ENCODE results near the gene GCLC. TPM values are rescaled to one million over a fixed set of nuclear protein-coding genes. Genes with fewer than 3 reads are reported as not detected.

The GCLC gene
- total and polyA plus RNA-seq, 10 donors, result 9.2 to 132 (median 60.4) TPM

DNA sequence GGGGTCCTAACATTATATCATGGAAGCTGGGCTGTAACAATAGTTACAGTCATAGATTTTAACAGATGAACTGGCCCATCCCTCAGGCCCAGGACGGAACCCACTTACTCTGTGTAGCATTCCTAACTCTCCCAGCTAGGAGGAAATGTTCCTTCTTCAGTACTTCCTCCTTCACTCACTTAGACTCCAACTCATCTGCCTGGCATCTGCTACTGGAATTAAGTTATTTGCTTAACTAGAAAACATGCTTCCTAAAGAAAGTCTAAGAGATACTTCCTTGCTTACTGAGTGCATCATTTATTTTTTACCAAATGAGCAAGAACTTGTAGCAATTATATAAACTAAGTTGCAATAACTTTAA lies 20.5 kb downstream of the GCLC start:
- Histone ChIP-seq H3K9me3 (no peaks in the 10 kb centered on the region), H3K4me3 (no peak overlapping the region), H3K36me3 (peaks cover 0 to 27% (median 14%) of the 10 kb centered on the region in 6 donors), H3K27me3 (replicated peaks in 1 of 7) (no peaks in the 10 kb centered on the region), H3K4me1 (peaks cover 0 to 34% (median 4%) of the 10 kb centered on the region in 6 donors), H3K27ac (no peak overlapping the region)
- intact Hi-C loops (cut with DNase I; ENCODE audit: low total_unique reads), result no loop called here
- TF ChIP-seq POLR2A (IDR thresholded peaks at IDR 0.05) (no peak), POLR2AphosphoS5 (IDR thresholded peaks at IDR 0.05) (no peak)
- TF ChIP-seq, protein P1, sequence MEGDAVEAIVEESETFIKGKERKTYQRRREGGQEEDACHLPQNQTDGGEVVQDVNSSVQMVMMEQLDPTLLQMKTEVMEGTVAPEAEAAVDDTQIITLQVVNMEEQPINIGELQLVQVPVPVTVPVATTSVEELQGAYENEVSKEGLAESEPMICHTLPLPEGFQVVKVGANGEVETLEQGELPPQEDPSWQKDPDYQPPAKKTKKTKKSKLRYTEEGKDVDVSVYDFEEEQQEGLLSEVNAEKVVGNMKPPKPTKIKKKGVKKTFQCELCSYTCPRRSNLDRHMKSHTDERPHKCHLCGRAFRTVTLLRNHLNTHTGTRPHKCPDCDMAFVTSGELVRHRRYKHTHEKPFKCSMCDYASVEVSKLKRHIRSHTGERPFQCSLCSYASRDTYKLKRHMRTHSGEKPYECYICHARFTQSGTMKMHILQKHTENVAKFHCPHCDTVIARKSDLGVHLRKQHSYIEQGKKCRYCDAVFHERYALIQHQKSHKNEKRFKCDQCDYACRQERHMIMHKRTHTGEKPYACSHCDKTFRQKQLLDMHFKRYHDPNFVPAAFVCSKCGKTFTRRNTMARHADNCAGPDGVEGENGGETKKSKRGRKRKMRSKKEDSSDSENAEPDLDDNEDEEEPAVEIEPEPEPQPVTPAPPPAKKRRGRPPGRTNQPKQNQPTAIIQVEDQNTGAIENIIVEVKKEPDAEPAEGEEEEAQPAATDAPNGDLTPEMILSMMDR (IDR thresholded peaks at IDR 0.05 in 8 of 11, conservative IDR thresholded peaks at IDR 0.05 in 3 of 11), result no peak
- DNase-seq, result no peak
- 47 to 63% (median 61%) methylated on average over 1 of the region's 1 CpG for WGBS, 5 donors

DNA sequence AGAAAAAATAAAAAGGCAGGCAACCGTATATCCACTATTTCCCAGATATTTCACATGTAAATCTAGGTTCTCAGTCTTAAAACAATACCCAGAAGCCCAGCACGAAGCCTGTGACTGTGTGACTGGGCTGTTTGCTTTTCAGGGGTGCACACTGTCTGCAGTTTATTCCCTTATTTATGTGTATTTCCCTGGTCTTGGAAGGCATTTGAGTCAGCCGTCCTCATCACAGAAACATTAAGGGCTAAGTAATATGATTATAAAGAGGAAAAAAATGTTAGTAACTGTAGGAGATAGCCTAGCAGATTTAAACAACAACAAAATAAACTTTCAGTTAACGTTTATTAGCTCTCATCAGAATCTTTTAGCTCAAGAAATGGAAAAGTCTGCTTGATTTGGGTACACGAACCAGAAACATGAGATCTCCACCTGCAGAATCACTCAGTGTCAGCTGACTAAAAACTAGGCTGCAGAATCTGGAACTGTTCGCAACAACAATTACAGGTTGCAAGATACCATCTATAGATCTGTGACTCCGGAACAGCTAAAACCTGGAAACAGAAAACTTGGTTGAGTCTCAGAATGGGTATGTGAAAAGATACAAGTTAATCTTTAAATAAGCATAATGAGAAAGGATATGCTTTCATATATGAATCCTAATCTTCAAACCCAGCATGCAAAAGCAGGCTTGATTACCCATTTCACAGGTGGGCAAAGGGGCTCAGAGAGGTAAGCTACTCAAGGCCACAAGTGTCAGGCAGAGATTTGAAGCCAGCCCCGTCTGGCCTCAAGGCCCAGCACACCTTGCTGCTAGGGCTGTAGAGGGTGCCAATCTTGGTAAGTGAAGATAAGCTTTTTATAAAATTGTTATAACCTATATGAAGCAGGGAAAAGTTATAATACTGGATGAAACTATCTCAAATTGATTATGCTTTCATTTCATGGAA lies 21.1 kb downstream of the GCLC start:
- Histone ChIP-seq H3K27ac (no peak overlapping the region), H3K4me3 (no peak overlapping the region), H3K27me3 (replicated peaks in 1 of 7) (no peaks in the 10 kb centered on the region), H3K36me3 (peaks cover 0 to 33% (median 15%) of the 10 kb centered on the region in 6 donors), H3K9me3 (no peaks in the 10 kb centered on the region), H3K4me1 (peaks cover 0 to 34% (median 4%) of the 10 kb centered on the region in 6 donors)
- 84 to 92% (median 88%) methylated on average over 8 of the region's 8 CpGs for WGBS, 5 donors
- TF ChIP-seq POLR2A (IDR thresholded peaks at IDR 0.05), result no peak
- TF ChIP-seq POLR2AphosphoS5 (IDR thresholded peaks at IDR 0.05), result no peak
- TF ChIP-seq, protein P1 (IDR thresholded peaks at IDR 0.05 in 8 of 11, conservative IDR thresholded peaks at IDR 0.05 in 3 of 11), result no peak
- no peak for DNase-seq
- intact Hi-C loops (cut with DNase I; ENCODE audit: low total_unique reads), result no loop called here

DNA sequence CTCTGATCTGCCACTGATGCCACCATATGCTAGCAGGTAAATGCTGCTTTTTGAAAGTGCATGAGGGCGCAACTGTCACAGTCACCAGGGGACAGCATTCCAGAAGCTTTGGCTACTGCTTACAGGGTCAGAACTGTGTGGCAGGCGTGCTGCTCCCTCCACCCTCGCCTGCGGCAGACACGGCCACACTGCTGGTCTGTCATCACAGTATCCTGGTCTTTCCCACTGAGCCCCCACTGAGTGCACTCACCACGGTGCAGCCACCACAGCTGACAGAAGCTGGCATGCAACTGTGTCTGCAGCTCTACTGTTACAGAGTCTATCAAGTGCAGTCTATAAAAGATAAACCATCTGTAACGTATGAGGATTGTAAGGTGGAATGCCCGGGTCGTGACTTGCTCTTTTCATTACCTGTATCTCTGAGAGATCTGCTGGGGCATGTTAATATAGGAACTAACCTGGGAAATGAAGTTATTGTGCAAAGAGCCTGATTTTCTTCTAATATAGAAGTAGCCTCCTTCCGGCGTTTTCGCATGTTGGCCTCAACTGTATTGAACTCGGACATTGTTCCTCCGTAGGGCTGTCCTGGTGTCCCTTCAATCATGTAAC lies 24.5 kb downstream of the GCLC start:
- DNase-seq, result no peak
- WGBS, 5 donors, result 88 to 96% (median 94%) methylated on average over 10 to 14 of the region's 14 CpGs
- no peak for TF ChIP-seq POLR2A (IDR thresholded peaks at IDR 0.05)
- peak in 1 of 3 donors; percentile 22 for TF ChIP-seq POLR2AphosphoS5 (IDR thresholded peaks at IDR 0.05)
- peaks cover 0 to 67% (median 15%) of the 10 kb centered on the region in 6 donors for H3K36me3 ChIP-seq
- H3K27me3 ChIP-seq (replicated peaks in 1 of 7), result no peaks in the 10 kb centered on the region
- H3K4me3 ChIP-seq, result no peak overlapping the region
- no peak overlapping the region for H3K27ac ChIP-seq
- peaks cover 0 to 13% (median 2%) of the 10 kb centered on the region in 6 donors for H3K4me1 ChIP-seq
- intact Hi-C loops (cut with DNase I; ENCODE audit: low total_unique reads), result no loop called here
- no peaks in the 10 kb centered on the region for H3K9me3 ChIP-seq

DNA sequence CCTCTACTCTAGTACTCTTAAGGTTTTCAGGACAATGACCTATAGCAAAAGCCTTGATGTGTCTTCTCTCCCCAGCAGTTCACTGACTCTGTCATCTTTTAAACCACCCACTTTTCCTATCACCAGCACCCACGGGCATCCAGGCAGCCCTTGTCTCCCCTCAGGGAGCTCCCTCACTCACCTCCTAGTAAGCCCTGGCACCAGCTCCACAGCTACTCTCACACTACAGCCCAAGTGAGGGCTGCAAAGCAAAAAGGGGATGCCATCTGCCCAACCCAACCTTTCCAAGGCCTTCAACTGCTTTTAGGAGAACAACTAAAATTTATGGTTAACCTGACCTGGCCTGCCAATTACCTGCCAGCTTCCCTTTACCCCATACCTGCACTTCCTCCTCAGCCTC lies 26.0 kb downstream of the GCLC start:
- Histone ChIP-seq H3K36me3 (peaks cover 0 to 82% (median 24%) of the 10 kb centered on the region in 6 donors), H3K27ac (no peak overlapping the region), H3K27me3 (replicated peaks in 1 of 7) (no peaks in the 10 kb centered on the region), H3K4me1 (peaks cover 0 to under 1% (median 0%) of the 10 kb centered on the region in 6 donors), H3K9me3 (no peaks in the 10 kb centered on the region), H3K4me3 (no peak overlapping the region)
- intact Hi-C loops (cut with DNase I; ENCODE audit: low total_unique reads), result no loop called here
- no peak for DNase-seq
- TF ChIP-seq, protein P1 (IDR thresholded peaks at IDR 0.05 in 8 of 11, conservative IDR thresholded peaks at IDR 0.05 in 3 of 11), result no peak
- TF ChIP-seq POLR2A (IDR thresholded peaks at IDR 0.05) (no peak), POLR2AphosphoS5 (IDR thresholded peaks at IDR 0.05) (no peak)
- WGBS, 5 donors, result 73 to 92% (median 80%) methylated on average over 1 of the region's 1 CpG

All from spleen (tissue), 11 donors.